Panc1 (cell line): ENCODE results near the gene TULP4. TPM values are rescaled to one million over a fixed set of nuclear protein-coding genes. Genes with fewer than 3 reads are reported as not detected.

ENCODE experiments used
- ATAC-seq: fragments of 200-7000 bp; cut with Tn5 transposase; 2 replicates; pipeline ENCODE4 v1.9.1; 2020; ENCODE audit warnings: mild to moderate bottlenecking, moderate library complexity
- BruUV-seq: library from RNA; stranded (reverse); fragments of 400-500 nt; replicated peaks from 2 replicates; lab custom pipeline; 2021; lab: Mats Ljungman, UMichigan
- CTCF ChIA-PET: fragments of 300-600 bp; sonication (Branson Sonifier 250); formaldehyde crosslinking; loops from one replicate; lab custom pipeline; 2022; ENCODE audit warnings: antibody characterized with exemption; lab: Charles Lee
- POLR2A ChIA-PET: fragments of 300-600 bp; sonication (Branson Sonifier 250); formaldehyde crosslinking; loops from one replicate; lab custom pipeline; 2022; ENCODE audit warnings: antibody characterized with exemption; lab: Charles Lee
- DNase-seq: peaks from one replicate; pipeline ENCODE4 v3.0.0-alpha.2; 2010; ENCODE audit warnings: low read depth, low spot score
- H3K27ac ChIP-seq: 2 replicates; pipeline ENCODE4 v1.5.1; 2011; ENCODE audit warnings: mild to moderate bottlenecking, low read length, inconsistent platforms
- H3K27me3 ChIP-seq: fragments of 200-500 bp; sonication (Bioruptor generic); 2 replicates; pipeline ENCODE4 v1.6.0; 2014; ENCODE audit warnings: low read length, inconsistent platforms; ENCODE audit not compliant: control insufficient read depth, insufficient read depth
- H3K36me3 ChIP-seq: fragments of 200-500 bp; sonication (Bioruptor generic); 2 replicates; pipeline ENCODE4 v1.5.1; 2014; ENCODE audit warnings: inconsistent platforms, mild to moderate bottlenecking, low read length, moderate library complexity; ENCODE audit not compliant: control insufficient read depth, insufficient read depth
- H3K4me1 ChIP-seq: 2 replicates; pipeline ENCODE4 v1.5.1; 2011; ENCODE audit warnings: inconsistent platforms, mild to moderate bottlenecking, low read length, moderate library complexity; ENCODE audit not compliant: control insufficient read depth, insufficient read depth
- H3K4me3 ChIP-seq, 2 experiments: 2 replicates each; pipeline ENCODE4 v1.5.1; 2011 to 2012; ENCODE audit warnings: low read depth in 2 of 2, low read length in 2 of 2, mild to moderate bottlenecking in 2 of 2, inconsistent platforms in 1 of 2, moderate library complexity in 1 of 2
- H3K9me3 ChIP-seq: fragments of 200-500 bp; sonication (Bioruptor generic); 2 replicates; pipeline ENCODE4 v1.5.1; 2014; ENCODE audit warnings: low read depth, mild to moderate bottlenecking, inconsistent platforms, low read length, moderate library complexity; ENCODE audit not compliant: control insufficient read depth, insufficient read depth
- POLR2AphosphoS5 ChIP-seq: IDR thresholded peaks from 2 replicates; pipeline ENCODE4 v1.6.1; 2012; ENCODE audit warnings: mild to moderate bottlenecking, low read depth, low read length, moderate library complexity
- REST ChIP-seq, 2 experiments: IDR thresholded peaks; 2 replicates each; pipeline ENCODE4 v1.6.1; 2011 to 2012; ENCODE audit warnings: low read depth in 2 of 2, control low read depth in 1 of 2, low read length in 1 of 2, mild to moderate bottlenecking in 1 of 2, moderate library complexity in 1 of 2; ENCODE audit not compliant: insufficient read depth in 1 of 2
- SIN3A ChIP-seq: IDR thresholded peaks from 2 replicates; pipeline ENCODE4 v1.6.1; 2012; ENCODE audit warnings: low read depth, mild to moderate bottlenecking, low read length, moderate library complexity, borderline replicate concordance; ENCODE audit not compliant: insufficient read depth
- TCF7L2 ChIP-seq: IDR thresholded peaks from 2 replicates; pipeline ENCODE4 v1.6.1; 2011; ENCODE audit warnings: mild to moderate bottlenecking, low read depth, low read length, inconsistent platforms
- in situ Hi-C: cut with HindIII; loops from 2 replicates; pipeline ENCODE4 v1.10.0; 2016; ENCODE audit warnings: low sequenced_read_pairs, low pct_unique_long_range_greater_than_20kb
- intact Hi-C: fragments of 100-400 bp; cut with micrococcal nuclease; formaldehyde crosslinking; loops from one replicate; pipeline ENCODE4 v1.10.0; 2022; ENCODE audit not compliant: unreplicated experiment
- total RNA-seq: library from RNA; stranded (reverse); gene quantifications from one replicate; pipeline ENCODE4 v1.2.1, GENCODE V29; 2021; ENCODE audit not compliant: unreplicated experiment
- TF ChIP-seq, protein P1 (sequence below): fragments of 450-650 bp; IDR thresholded peaks from 2 replicates; pipeline ENCODE4 v1.5.1; 2017; ENCODE audit warnings: mild to moderate bottlenecking

TULP4 gene
- total RNA-seq, 1 experiment from 2014 or later: 105 TPM

DNA sequence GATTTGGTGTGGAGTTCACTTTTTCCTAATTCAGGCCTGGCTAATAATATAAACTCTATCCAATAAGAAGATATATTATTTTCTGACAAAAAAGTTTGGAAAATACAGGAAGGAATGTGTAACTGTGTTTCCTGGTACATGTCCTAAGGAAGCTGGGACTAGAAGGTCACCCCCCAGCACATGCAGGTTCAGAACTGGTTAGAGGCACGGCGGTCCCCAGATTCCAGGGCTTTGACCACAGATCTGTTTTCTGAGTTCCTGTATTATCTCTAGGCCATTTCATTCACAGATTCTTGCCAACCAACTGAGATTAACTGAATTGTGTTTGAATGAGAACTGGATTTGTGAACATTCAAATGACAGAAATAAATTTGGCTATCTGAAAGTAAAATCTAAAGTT is 94.5 kb downstream of the TULP4 start:
- no TSS peak for BruUV-seq
- no peaks in the 10 kb centered on the region for H3K9me3 ChIP-seq
- intact Hi-C loops: no loop called here
- in situ Hi-C loops: no loop called here
- no peak for TF ChIP-seq POLR2AphosphoS5
- TF ChIP-seq REST (IDR thresholded peaks at IDR 0.05; ENCODE audit: insufficient read depth in 1 of 2, low read depth in 2 of 2, low read length in 1 of 2): no peak
- TF ChIP-seq SIN3A: no peak
- TF ChIP-seq, protein P1, sequence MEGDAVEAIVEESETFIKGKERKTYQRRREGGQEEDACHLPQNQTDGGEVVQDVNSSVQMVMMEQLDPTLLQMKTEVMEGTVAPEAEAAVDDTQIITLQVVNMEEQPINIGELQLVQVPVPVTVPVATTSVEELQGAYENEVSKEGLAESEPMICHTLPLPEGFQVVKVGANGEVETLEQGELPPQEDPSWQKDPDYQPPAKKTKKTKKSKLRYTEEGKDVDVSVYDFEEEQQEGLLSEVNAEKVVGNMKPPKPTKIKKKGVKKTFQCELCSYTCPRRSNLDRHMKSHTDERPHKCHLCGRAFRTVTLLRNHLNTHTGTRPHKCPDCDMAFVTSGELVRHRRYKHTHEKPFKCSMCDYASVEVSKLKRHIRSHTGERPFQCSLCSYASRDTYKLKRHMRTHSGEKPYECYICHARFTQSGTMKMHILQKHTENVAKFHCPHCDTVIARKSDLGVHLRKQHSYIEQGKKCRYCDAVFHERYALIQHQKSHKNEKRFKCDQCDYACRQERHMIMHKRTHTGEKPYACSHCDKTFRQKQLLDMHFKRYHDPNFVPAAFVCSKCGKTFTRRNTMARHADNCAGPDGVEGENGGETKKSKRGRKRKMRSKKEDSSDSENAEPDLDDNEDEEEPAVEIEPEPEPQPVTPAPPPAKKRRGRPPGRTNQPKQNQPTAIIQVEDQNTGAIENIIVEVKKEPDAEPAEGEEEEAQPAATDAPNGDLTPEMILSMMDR: no peak
- POLR2A ChIA-PET: no interaction called here
- H3K27me3 ChIP-seq: no peaks in the 10 kb centered on the region
- no peak for DNase-seq
- CTCF ChIA-PET: no interaction called here
- no peaks in the 10 kb centered on the region for H3K36me3 ChIP-seq
- H3K27ac ChIP-seq: no peak overlapping the region
- peaks cover 3% of the 10 kb centered on the region; the same call in 1 of the 2 replicates for H3K4me1 ChIP-seq
- no peak overlapping the region for H3K4me3 ChIP-seq
- no peak for ATAC-seq

- BruUV-seq: no TSS peak
- DNase-seq (no peak), ATAC-seq (no peak)
- H3K27ac ChIP-seq: no peak overlapping the region
- peaks cover 3% of the 10 kb centered on the region; the same call in 1 of the 2 replicates for H3K4me1 ChIP-seq
- H3K27me3 ChIP-seq: no peaks in the 10 kb centered on the region
- TF ChIP-seq SIN3A (no peak), POLR2AphosphoS5 (no peak)
- POLR2A ChIA-PET: no interaction called here
- CTCF ChIA-PET: no interaction called here
- H3K9me3 ChIP-seq: no peaks in the 10 kb centered on the region
- no peak overlapping the region for H3K4me3 ChIP-seq
- intact Hi-C loops (no loop called here), in situ Hi-C loops (no loop called here)
- no peaks in the 10 kb centered on the region for H3K36me3 ChIP-seq
Measured at GRCh38 chr6:158408013-158408412, 95.7 kb downstream of the TULP4 start.

- in situ Hi-C loops: no loop called here
- CTCF ChIA-PET: no interaction called here
- Histone ChIP-seq H3K4me3 (no peak overlapping the region), H3K9me3 (no peaks in the 10 kb centered on the region), H3K36me3 (no peaks in the 10 kb centered on the region), H3K4me1 (peaks cover 3% of the 10 kb centered on the region; the same call in 1 of the 2 replicates), H3K27me3 (no peaks in the 10 kb centered on the region), H3K27ac (no peak overlapping the region)
- BruUV-seq: no TSS peak
- no peak for ATAC-seq
- intact Hi-C loops: no loop called here
- no peak for DNase-seq
- POLR2A ChIA-PET: no interaction called here
- no peak for TF ChIP-seq SIN3A
- TF ChIP-seq, protein P1: no peak
- TF ChIP-seq TCF7L2: no peak
- TF ChIP-seq REST (IDR thresholded peaks at IDR 0.05; ENCODE audit: insufficient read depth in 1 of 2, low read depth in 2 of 2, low read length in 1 of 2): no peak
- TF ChIP-seq POLR2AphosphoS5: no peak
Measured at GRCh38 chr6:158408552-158409130, 96.4 kb downstream of the TULP4 start.
